Esophagus muscularis mucosa (tissue), 3 donors: ENCODE results near the gene PER3.

Source experiments
- CTCF ChIP-seq, 3 experiments: fragments of 200-600 bp in 2 of 3; fragments of 450-650 bp in 1 of 3; sonication (generic) in 2 of 3; IDR thresholded peaks; one replicate each; pipeline ENCODE4 v1.5.1; 2017 to 2019; ENCODE audit warnings: antibody characterized with exemption in 3 of 3, mild to moderate bottlenecking in 2 of 3, moderate library complexity in 1 of 3
- POLR2A ChIP-seq: fragments of 450-650 bp; IDR thresholded peaks from one replicate; pipeline ENCODE4 v1.6.1; 2017; ENCODE audit warnings: antibody characterized with exemption, moderate library complexity, mild to moderate bottlenecking, low read depth
- POLR2AphosphoS5 ChIP-seq, 2 donors: sonication (generic); formaldehyde crosslinking; IDR thresholded peaks; one replicate each; pipeline ENCODE4 v1.6.1; 2017; ENCODE audit warnings: antibody characterized with exemption in 2 of 2

- TF ChIP-seq CTCF (IDR thresholded peaks at IDR 0.05) (no peak), POLR2AphosphoS5 (IDR thresholded peaks at IDR 0.05) (no peak), POLR2A (no peak)
Observed at GRCh38 chr1:7869136-7869920, 85.2 kb downstream of the PER3 start.
